H1 (cell line): ENCODE results near the gene TAF8. TPM values are rescaled to one million over a fixed set of nuclear protein-coding genes. Genes with fewer than 3 reads are reported as not detected.
A peak's percentile ranks its signal among the peaks of the same experiment; 100 is the strongest.

Source experiments
- CTCF ChIA-PET: fragments of 300-600 bp; sonication (Branson Sonifier 250); formaldehyde crosslinking; loops from one replicate; lab custom pipeline; 2021; ENCODE audit not compliant: partially characterized antibody; lab: Charles Lee
- POLR2A ChIA-PET: fragments of 300-600 bp; sonication (Branson Sonifier 250); formaldehyde crosslinking; loops from one replicate; lab custom pipeline; 2021; ENCODE audit warnings: inconsistent platforms; ENCODE audit not compliant: partially characterized antibody; lab: Charles Lee
- DNase-seq, 2 experiments: peaks; one replicate each; pipeline versions ENCODE4 v3.0.0 to v3.0.0-alpha.2; 2010 to 2022; ENCODE audit warnings: low spot score in 2 of 2, low read depth in 1 of 2, mixed read lengths in 1 of 2
- FAIRE-seq: peaks from 2 replicates; lab custom pipeline; 2011; peaks lifted over from hg19 to GRCh38; lab: Jason Lieb, UNC
- H2AFZ ChIP-seq: 2 replicates; pipeline ENCODE4 v1.8.1; 2012; ENCODE audit warnings: low read length, inconsistent platforms
- H2AK5ac ChIP-seq: 2 replicates; pipeline ENCODE4 v1.6.1; 2013; ENCODE audit warnings: low read depth, low read length
- H2BK120ac ChIP-seq: replicated peaks from 2 replicates; pipeline ENCODE3; 2013; ENCODE audit warnings: low read depth, low read length, inconsistent platforms
- H2BK12ac ChIP-seq: 2 replicates; pipeline ENCODE4 v1.6.1; 2013; ENCODE audit warnings: low read depth, low read length
- H2BK15ac ChIP-seq: 2 replicates; pipeline ENCODE4 v1.6.1; 2013; ENCODE audit warnings: low read length
- H2BK20ac ChIP-seq: 2 replicates; pipeline ENCODE4 v1.6.1; 2013; ENCODE audit warnings: low read length
- H2BK5ac ChIP-seq: 2 replicates; pipeline ENCODE4 v1.6.1; 2013; ENCODE audit warnings: low read depth, low read length
- H3K14ac ChIP-seq: 2 replicates; pipeline ENCODE4 v1.6.1; 2013; ENCODE audit warnings: inconsistent platforms; ENCODE audit not compliant: insufficient read length
- H3K18ac ChIP-seq: 2 replicates; pipeline ENCODE4 v1.6.1; 2013; ENCODE audit warnings: low read length; ENCODE audit errors: extremely low read depth
- H3K23ac ChIP-seq: 2 replicates; pipeline ENCODE4 v1.6.1; 2013; ENCODE audit warnings: inconsistent platforms; ENCODE audit not compliant: insufficient read length
- H3K23me2 ChIP-seq: 2 replicates; pipeline ENCODE4 v1.6.1; 2013; ENCODE audit warnings: low read depth, low read length
- H3K27ac ChIP-seq: 2 replicates; pipeline ENCODE4 v1.6.1; 2011; ENCODE audit warnings: low read depth, low read length, inconsistent platforms
- H3K27me3 ChIP-seq, 4 experiments: replicated peaks in 1 of 4; 1 replicate in 1 of 4; 2 replicates in 3 of 4; pipeline versions ENCODE4 v1.6.1 to v1.8.1; 2011 to 2013; ENCODE audit warnings: low read length in 3 of 4, mild to moderate bottlenecking in 3 of 4, inconsistent platforms in 2 of 4, mixed read lengths in 2 of 4, moderate library complexity in 1 of 4; ENCODE audit not compliant: control insufficient read depth in 3 of 4, insufficient read depth in 3 of 4; ENCODE audit errors: extremely low read depth in 1 of 4
- H3K36me3 ChIP-seq, 4 experiments: 2 replicates each; pipeline versions ENCODE4 v1.6.1 to v1.8.1; 2011 to 2013; ENCODE audit warnings: mild to moderate bottlenecking in 4 of 4, low read length in 3 of 4, moderate library complexity in 2 of 4, control low read depth in 1 of 4, inconsistent platforms in 1 of 4; ENCODE audit not compliant: insufficient read depth in 4 of 4, control insufficient read depth in 2 of 4
- H3K4ac ChIP-seq: replicated peaks from 2 replicates; pipeline ENCODE3; 2013; ENCODE audit warnings: low read length, low read depth, mixed read lengths, inconsistent platforms; ENCODE audit not compliant: insufficient read length
- H3K4me1 ChIP-seq, 4 experiments: replicated peaks in 1 of 4; 1 replicate in 1 of 4; 2 replicates in 3 of 4; pipeline versions ENCODE4 v1.6.1 to v1.8.1; 2011 to 2013; ENCODE audit warnings: low read length in 3 of 4, inconsistent platforms in 2 of 4, mixed read lengths in 1 of 4; ENCODE audit not compliant: insufficient read depth in 4 of 4, control insufficient read depth in 3 of 4
- H3K4me2 ChIP-seq, 2 experiments: 2 replicates each; pipeline versions ENCODE4 v1.6.1 to v1.8.1; 2011 to 2013; ENCODE audit warnings: low read depth in 2 of 2, low read length in 2 of 2, control low read depth in 1 of 2, inconsistent platforms in 1 of 2, mild to moderate bottlenecking in 1 of 2; ENCODE audit not compliant: insufficient read depth in 1 of 2
- H3K4me3 ChIP-seq, 4 experiments: fragments of 200-600, 300-600 bp in 1 of 4; sonication (generic), shearing (Covaris generic), sonication (Bioruptor Twin) in 1 of 4; 2 replicates each; pipeline versions ENCODE4 v1.5.1 to v1.8.1; 2011 to 2016; ENCODE audit warnings: low read length in 4 of 4, low read depth in 3 of 4, control low read depth in 2 of 4, inconsistent platforms in 2 of 4, mild to moderate bottlenecking in 2 of 4, mixed read lengths in 1 of 4, moderate library complexity in 1 of 4; ENCODE audit not compliant: insufficient read depth in 2 of 4; ENCODE audit errors: extremely low read depth in 1 of 4
- H3K56ac ChIP-seq: replicated peaks from 2 replicates; pipeline ENCODE3; 2013; ENCODE audit warnings: low read depth, mild to moderate bottlenecking, mixed read lengths, low read length, inconsistent platforms; ENCODE audit not compliant: insufficient read length
- H3K79me1 ChIP-seq: 2 replicates; pipeline ENCODE4 v1.6.1; 2013; ENCODE audit warnings: low read depth, low read length, control low read depth
- H3K79me2 ChIP-seq, 2 experiments: 2 replicates each; pipeline versions ENCODE4 v1.6.1 to v1.8.1; 2012 to 2013; ENCODE audit warnings: low read length in 2 of 2, mild to moderate bottlenecking in 2 of 2, inconsistent platforms in 1 of 2; ENCODE audit not compliant: insufficient read depth in 2 of 2, control insufficient read depth in 1 of 2
- H3K9ac ChIP-seq, 4 experiments: replicated peaks in 1 of 4; 1 replicate in 1 of 4; 2 replicates in 3 of 4; pipeline versions ENCODE4 v1.6.1 to v1.8.1; 2011 to 2013; ENCODE audit warnings: low read depth in 3 of 4, low read length in 3 of 4, control low read depth in 2 of 4, mild to moderate bottlenecking in 2 of 4, moderate library complexity in 2 of 4, inconsistent platforms in 1 of 4; ENCODE audit errors: extremely low read depth in 1 of 4
- H3K9me3 ChIP-seq, 2 experiments: 2 replicates each; pipeline versions ENCODE4 v1.6.1 to v1.8.1; 2012 to 2013; ENCODE audit warnings: mild to moderate bottlenecking in 2 of 2, moderate library complexity in 2 of 2, control low read depth in 1 of 2, inconsistent platforms in 1 of 2, low read depth in 1 of 2, low read length in 1 of 2, mixed read lengths in 1 of 2; ENCODE audit not compliant: insufficient read depth in 2 of 2
- H4K20me1 ChIP-seq, 2 experiments: replicated peaks in 1 of 2; 2 replicates each; pipeline versions ENCODE3 to v1.8.1; 2011 to 2013; ENCODE audit warnings: inconsistent platforms in 2 of 2, low read length in 2 of 2, mild to moderate bottlenecking in 1 of 2; ENCODE audit not compliant: insufficient read depth in 2 of 2, control insufficient read depth in 1 of 2
- H4K5ac ChIP-seq: 2 replicates; pipeline ENCODE4 v1.6.1; 2013; ENCODE audit warnings: low read length, low read depth, mixed read lengths, inconsistent platforms; ENCODE audit not compliant: insufficient read length
- H4K8ac ChIP-seq: 2 replicates; pipeline ENCODE4 v1.8.0; 2013; ENCODE audit warnings: mild to moderate bottlenecking, moderate library complexity, low read length, inconsistent platforms; ENCODE audit not compliant: insufficient read depth; ENCODE audit errors: extremely low read depth
- H4K91ac ChIP-seq: replicated peaks from 2 replicates; pipeline ENCODE3; 2013; ENCODE audit warnings: low read length, mixed read lengths, inconsistent platforms; ENCODE audit not compliant: insufficient read length
- BACH1 ChIP-seq: IDR thresholded peaks from 2 replicates; pipeline ENCODE4 v1.6.1; 2012; ENCODE audit warnings: low read length, improper control_type of control experiment
- TCF12 ChIP-seq: IDR thresholded peaks from 2 replicates; pipeline ENCODE4 v1.6.1; 2011; ENCODE audit warnings: low read depth, mild to moderate bottlenecking, low read length
- WGBS, 2 experiments: shearing (Covaris generic) in 1 of 2; methylation state at CpG; one replicate each; pipeline versions ENCODE4 v1.1.6 to v1.1.7; 2013 to 2015; ENCODE audit warnings: low lambda C conversion rate in 2 of 2, mixed read lengths in 2 of 2, inconsistent platforms in 1 of 2, low coverage in 1 of 2, missing lambda C conversion rate in 1 of 2; ENCODE audit not compliant: insufficient replicate concordance in 2 of 2, insufficient coverage in 1 of 2, insufficient read length in 1 of 2; ENCODE audit errors: extremely low coverage in 1 of 2, missing lambda C conversion rate in 1 of 2; 5-methylcytosine and 5-hydroxymethylcytosine counted together
- polyA plus RNA-seq, 7 experiments: library from polyadenylated mRNA; depleted of rRNA in 3 of 7; stranded (reverse) in 5 of 7; unstranded in 2 of 7; fragments of >200 nt in 5 of 7; fragments of 200-250 nt in 2 of 7; gene quantifications; 1 replicate in 5 of 7; 2 replicates in 1 of 7; 4 replicates in 1 of 7; pipeline versions ENCODE4 v1.2.1 to v1.2.3, GENCODE V29; 2011 to 2013; ENCODE audit warnings: missing spikeins in 2 of 7, mixed read lengths in 2 of 7
- total RNA-seq: library from RNA; stranded (reverse); fragmentation: NEBNext Ultra II Directional; extraction: Animal tissue kit (Norgen Biotek cat#: 25700); gene quantifications from 2 replicates; pipeline ENCODE4 v1.2.1, GENCODE V29; 2021

Gene TAF8
- total and polyA plus RNA-seq, 2 of the 8 experiments (the other 6 are each of a cell fraction or from before 2014, with no cell fraction given) = 32.2 to 34.0 TPM

- H3K27ac ChIP-seq = no peak overlapping the region
- no peak overlapping the region for H4K5ac ChIP-seq
- H2BK15ac ChIP-seq = no peak overlapping the region
- H4K8ac ChIP-seq = no peak overlapping the region
- H2BK5ac ChIP-seq = no peak overlapping the region
- no peaks in the 10 kb centered on the region for H3K36me3 ChIP-seq
- no peak overlapping the region; a peak in 1 of 8 replicates for H3K4me3 ChIP-seq
- peaks cover 0 to 6% (median 3%) of the 10 kb centered on the region in 4 experiments; a peak in 5 of 7 replicates for H3K4me1 ChIP-seq
- no peak overlapping the region for H2BK20ac ChIP-seq
- no peaks in the 10 kb centered on the region for H3K27me3 ChIP-seq
- no peak overlapping the region for H2BK12ac ChIP-seq
- no peaks in the 10 kb centered on the region for H3K9me3 ChIP-seq
- no peak for TF ChIP-seq BACH1
- TF ChIP-seq TCF12 = 0 out of 2 replicates have a peak, but pooled peaks have one; percentile 32
- ChIA-PET POLR2A (interaction anchor here (0.9 to 3.3 kb wide), 4 partner anchors 20 to 71 kb away, joined by 4 to 10 read pairs (median 4); partner anchors contain the start of gene CCND3), CTCF (interaction anchor here (0.6 to 3.1 kb wide), 8 partner anchors 33 to 223 kb away, joined by 3 to 13 read pairs (median 4); partner anchors contain the start of genes BYSL, MED20 and TOMM6)
- H2AFZ ChIP-seq = peak overlapping the region; percentile 97
- H2AK5ac ChIP-seq = no peak overlapping the region
- FAIRE-seq (no peak), DNase-seq (no peak)
- H4K20me1 ChIP-seq = no peaks in the 10 kb centered on the region
- no peak overlapping the region for H3K4ac ChIP-seq
- 73% methylated on average over 11 of the region's 11 CpGs; no CpG with 5 or more reads in 1 of the 2 experiments for WGBS, 2 experiments
- no peak overlapping the region for H3K14ac ChIP-seq
- peak overlapping the region in 1 of 2 experiments; percentile 32; a peak in 1 of 4 replicates for H3K4me2 ChIP-seq
- no peak overlapping the region for H2BK120ac ChIP-seq
- no peak overlapping the region for H4K91ac ChIP-seq
- H3K79me1 ChIP-seq = no peaks in the 10 kb centered on the region
- no peak overlapping the region; the same call in 1 of the 2 replicates for H3K18ac ChIP-seq
- no peak overlapping the region for H3K56ac ChIP-seq
- H3K9ac ChIP-seq = no peak overlapping the region
- no peaks in the 10 kb centered on the region for H3K79me2 ChIP-seq
- H3K23ac ChIP-seq = no peak overlapping the region
- no peaks in the 10 kb centered on the region for H3K23me2 ChIP-seq
Observed at GRCh38 chr6:42010185-42010891, 40.0 kb upstream of the TAF8 start.
